ENCODE results near the gene ZNF200. TPM values are rescaled to one million over a fixed set of nuclear protein-coding genes. Genes with fewer than 3 reads are reported as not detected.
"Not testable (repeated sequence)": the region's sequence is repeated elsewhere in the genome, so short reads cannot be mapped to it uniquely, and the experiment has no call there.

Gene ZNF200
- total RNA-seq, 1 experiment from 2014 or later = 13.0 TPM

DNA sequence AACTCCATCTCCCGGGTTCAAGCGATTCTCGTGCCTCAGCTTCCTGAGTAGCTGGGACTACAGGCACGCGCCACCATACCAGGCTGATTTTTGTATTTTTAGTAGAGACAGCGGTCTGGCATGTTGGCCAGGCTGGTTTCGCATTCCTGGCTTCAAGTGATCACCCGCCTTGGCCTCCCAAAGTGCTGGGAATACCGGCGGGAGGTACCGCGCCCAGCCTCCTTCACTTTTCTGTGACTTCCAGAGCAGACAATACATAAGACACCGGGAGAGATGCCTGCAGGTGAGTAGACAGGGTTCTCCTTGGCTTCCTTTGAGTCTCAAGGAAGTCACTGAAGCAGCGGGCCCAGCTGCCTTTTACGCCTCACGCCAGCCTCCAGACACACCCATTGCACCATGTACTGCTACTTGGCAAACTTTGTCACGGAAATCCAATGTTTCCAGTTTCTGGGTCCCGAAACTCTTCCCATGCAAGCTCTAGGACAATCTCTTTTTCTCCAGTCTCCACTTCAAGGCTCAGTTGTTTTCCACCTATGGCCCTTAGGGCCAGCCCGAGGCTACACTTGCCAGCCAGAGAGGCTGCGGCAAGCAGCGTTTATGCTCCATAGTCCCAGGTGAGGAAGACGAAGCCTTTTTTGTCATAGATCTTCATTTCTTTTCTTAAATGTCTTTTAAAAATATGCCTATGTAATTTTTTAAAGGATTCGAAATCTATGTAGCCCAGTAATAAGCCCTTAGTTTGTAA, 47.8 kb downstream of the ZNF200 start:
- CTCF ChIA-PET = no interaction called here
- intact Hi-C loops (cut with micrococcal nuclease; ENCODE audit: unreplicated experiment) = no loop called here
- Histone ChIP-seq H3K4me1 (ENCODE audit: insufficient read depth, low read length, poor library complexity, severe bottlenecking) (peaks cover 16% of the 10 kb centered on the region), H3K9me3 (ENCODE audit: low read depth, low read length, poor library complexity, severe bottlenecking) (no peaks in the 10 kb centered on the region), H3K36me3 (ENCODE audit: insufficient read depth, low read length, poor library complexity, severe bottlenecking) (no peaks in the 10 kb centered on the region), H3K27me3 (replicated peaks; ENCODE audit: insufficient read depth, low read depth, low read length, poor library complexity) (no peaks in the 10 kb centered on the region), H3K27ac (ENCODE audit: low read depth, low read length, poor library complexity, severe bottlenecking) (no peak overlapping the region), H3K4me3 (ENCODE audit: low read depth, low read length, poor library complexity, severe bottlenecking) (peak overlapping the region; percentile 75)
- no peak for DNase-seq (ENCODE audit: low spot score)
- POLR2A ChIA-PET (ENCODE audit: low non-redundant PET) = no interaction called here
- BruUV-seq (replicated peaks) = no TSS peak
- TF ChIP-seq, protein P1, sequence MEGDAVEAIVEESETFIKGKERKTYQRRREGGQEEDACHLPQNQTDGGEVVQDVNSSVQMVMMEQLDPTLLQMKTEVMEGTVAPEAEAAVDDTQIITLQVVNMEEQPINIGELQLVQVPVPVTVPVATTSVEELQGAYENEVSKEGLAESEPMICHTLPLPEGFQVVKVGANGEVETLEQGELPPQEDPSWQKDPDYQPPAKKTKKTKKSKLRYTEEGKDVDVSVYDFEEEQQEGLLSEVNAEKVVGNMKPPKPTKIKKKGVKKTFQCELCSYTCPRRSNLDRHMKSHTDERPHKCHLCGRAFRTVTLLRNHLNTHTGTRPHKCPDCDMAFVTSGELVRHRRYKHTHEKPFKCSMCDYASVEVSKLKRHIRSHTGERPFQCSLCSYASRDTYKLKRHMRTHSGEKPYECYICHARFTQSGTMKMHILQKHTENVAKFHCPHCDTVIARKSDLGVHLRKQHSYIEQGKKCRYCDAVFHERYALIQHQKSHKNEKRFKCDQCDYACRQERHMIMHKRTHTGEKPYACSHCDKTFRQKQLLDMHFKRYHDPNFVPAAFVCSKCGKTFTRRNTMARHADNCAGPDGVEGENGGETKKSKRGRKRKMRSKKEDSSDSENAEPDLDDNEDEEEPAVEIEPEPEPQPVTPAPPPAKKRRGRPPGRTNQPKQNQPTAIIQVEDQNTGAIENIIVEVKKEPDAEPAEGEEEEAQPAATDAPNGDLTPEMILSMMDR (conservative IDR thresholded peaks at IDR 0.05; ENCODE audit: low read depth, low read length) = no peak
- TF ChIP-seq EZH2 (IDR thresholded peaks at IDR 0.05; ENCODE audit: borderline replicate concordance, low read depth, low read length, poor library complexity, severe bottlenecking) = no peak

DNA sequence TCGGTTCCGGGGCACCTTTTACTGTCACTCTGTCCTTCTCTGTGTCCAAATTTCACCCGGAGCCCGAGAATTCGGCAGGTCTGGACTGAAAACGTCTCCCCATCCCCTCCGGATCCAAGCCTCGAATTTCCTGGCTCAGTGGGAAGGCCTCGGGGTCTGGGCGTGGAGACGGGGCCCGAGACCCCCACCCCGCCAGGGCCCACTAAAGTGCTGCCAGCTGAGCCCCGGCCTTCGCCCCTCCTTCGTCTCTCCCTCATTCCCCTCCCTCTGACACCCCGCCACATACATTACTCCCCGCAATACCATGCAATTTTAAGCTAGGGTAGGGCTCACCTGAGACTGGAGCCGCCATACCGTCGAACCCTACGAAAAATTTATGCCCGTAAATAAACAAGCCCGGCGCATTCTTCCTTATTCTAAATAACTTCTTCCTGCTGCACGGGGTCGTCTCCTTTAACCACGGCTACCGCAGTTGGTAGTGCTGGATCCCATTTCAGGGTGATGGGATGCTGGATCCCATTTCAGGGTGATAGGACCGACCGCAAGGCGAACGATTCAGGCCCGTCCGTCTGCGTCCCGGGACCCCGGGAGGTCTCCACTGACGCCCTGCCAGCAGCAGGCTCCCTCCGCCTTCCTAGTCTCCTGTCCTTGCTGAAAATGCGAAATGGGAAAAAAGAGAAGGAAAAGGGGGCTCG, 51.4 kb downstream of the ZNF200 start:
- ChIA-PET CTCF (no interaction called here), POLR2A (ENCODE audit: low non-redundant PET) (interaction anchor here (0.7 kb wide), 1 partner anchor 33 kb away, joined by 3 read pairs; no protein-coding TSS in a partner anchor)
- DNase-seq (ENCODE audit: low spot score) = no peak
- Histone ChIP-seq H3K27ac (ENCODE audit: low read depth, low read length, poor library complexity, severe bottlenecking) (no peak overlapping the region), H3K36me3 (ENCODE audit: insufficient read depth, low read length, poor library complexity, severe bottlenecking) (no peaks in the 10 kb centered on the region), H3K4me1 (ENCODE audit: insufficient read depth, low read length, poor library complexity, severe bottlenecking) (no peaks in the 10 kb centered on the region), H3K27me3 (replicated peaks; ENCODE audit: insufficient read depth, low read depth, low read length, poor library complexity) (no peaks in the 10 kb centered on the region), H3K4me3 (ENCODE audit: low read depth, low read length, poor library complexity, severe bottlenecking) (peak overlapping the region; percentile 61), H3K9me3 (ENCODE audit: low read depth, low read length, poor library complexity, severe bottlenecking) (no peaks in the 10 kb centered on the region)
- intact Hi-C loops (cut with micrococcal nuclease; ENCODE audit: unreplicated experiment) = no loop called here
- BruUV-seq (replicated peaks) = no TSS peak
- TF ChIP-seq, protein P1 (conservative IDR thresholded peaks at IDR 0.05; ENCODE audit: low read depth, low read length) = 0 out of 2 replicates have a peak, but pooled peaks have one; percentile 1
- TF ChIP-seq EZH2 (IDR thresholded peaks at IDR 0.05; ENCODE audit: borderline replicate concordance, low read depth, low read length, poor library complexity, severe bottlenecking) = no peak

DNA sequence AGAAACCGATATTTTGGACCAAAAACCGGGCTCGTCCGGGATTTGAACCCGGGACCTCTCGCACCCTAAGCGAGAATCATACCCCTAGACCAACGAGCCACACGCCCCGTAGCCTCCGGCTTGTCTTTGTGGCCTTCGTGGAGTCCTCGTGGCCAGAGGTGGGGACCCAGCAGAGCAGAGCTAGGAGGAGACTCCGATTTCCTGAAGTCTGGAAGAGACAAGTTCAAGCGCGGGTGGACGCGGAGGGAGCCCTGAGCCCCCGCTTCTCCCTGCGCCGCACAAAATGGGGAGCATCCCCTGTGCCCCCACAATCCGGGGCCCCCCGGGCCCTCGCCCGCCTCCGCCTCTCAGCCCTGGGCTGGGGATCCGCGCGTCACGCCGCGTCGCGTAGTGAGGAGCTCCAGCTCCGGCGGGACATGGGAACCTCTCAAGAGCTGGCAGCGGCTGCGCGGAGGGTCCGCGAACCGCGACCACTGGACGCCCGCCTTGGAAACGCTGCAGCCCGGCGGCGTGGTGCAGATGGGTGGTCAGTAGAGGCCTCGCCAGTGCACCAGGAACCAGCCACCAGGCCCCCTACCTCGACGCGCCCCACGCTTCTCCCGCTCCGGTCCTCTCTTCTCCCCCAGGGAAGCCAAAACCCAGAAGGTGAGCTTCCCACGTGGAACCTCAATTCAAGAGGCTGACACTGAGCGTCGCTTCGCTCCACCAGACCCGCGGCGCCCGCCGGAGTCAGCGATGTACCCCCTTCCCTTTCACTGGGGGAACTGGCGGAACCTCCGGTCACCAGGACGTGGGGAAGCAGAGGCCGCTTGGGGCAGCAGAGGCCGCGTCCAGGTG, 52.1 kb downstream of the ZNF200 start:
- ChIA-PET CTCF (interaction anchor here (0.6 kb wide), 1 partner anchor 722 kb away, joined by 5 read pairs; no protein-coding TSS in a partner anchor), POLR2A (ENCODE audit: low non-redundant PET) (no interaction called here)
- H3K4me1 ChIP-seq (ENCODE audit: insufficient read depth, low read length, poor library complexity, severe bottlenecking) = no peaks in the 10 kb centered on the region
- intact Hi-C loops (cut with micrococcal nuclease; ENCODE audit: unreplicated experiment) = no loop called here
- no peak for TF ChIP-seq EZH2 (IDR thresholded peaks at IDR 0.05; ENCODE audit: borderline replicate concordance, low read depth, low read length, poor library complexity, severe bottlenecking)
- TF ChIP-seq, protein P1 (conservative IDR thresholded peaks at IDR 0.05; ENCODE audit: low read depth, low read length) = 0 out of 2 replicates have a peak, but pooled peaks have one; percentile 15
- H3K27ac ChIP-seq (ENCODE audit: low read depth, low read length, poor library complexity, severe bottlenecking) = no peak overlapping the region
- DNase-seq (ENCODE audit: low spot score) = peak; percentile 88
- peak overlapping the region; percentile 61 for H3K4me3 ChIP-seq (ENCODE audit: low read depth, low read length, poor library complexity, severe bottlenecking)
- no TSS peak for BruUV-seq (replicated peaks)
- no peaks in the 10 kb centered on the region for H3K27me3 ChIP-seq (replicated peaks; ENCODE audit: insufficient read depth, low read depth, low read length, poor library complexity)
- no peaks in the 10 kb centered on the region for H3K36me3 ChIP-seq (ENCODE audit: insufficient read depth, low read length, poor library complexity, severe bottlenecking)
- H3K9me3 ChIP-seq (ENCODE audit: low read depth, low read length, poor library complexity, severe bottlenecking) = no peaks in the 10 kb centered on the region

DNA sequence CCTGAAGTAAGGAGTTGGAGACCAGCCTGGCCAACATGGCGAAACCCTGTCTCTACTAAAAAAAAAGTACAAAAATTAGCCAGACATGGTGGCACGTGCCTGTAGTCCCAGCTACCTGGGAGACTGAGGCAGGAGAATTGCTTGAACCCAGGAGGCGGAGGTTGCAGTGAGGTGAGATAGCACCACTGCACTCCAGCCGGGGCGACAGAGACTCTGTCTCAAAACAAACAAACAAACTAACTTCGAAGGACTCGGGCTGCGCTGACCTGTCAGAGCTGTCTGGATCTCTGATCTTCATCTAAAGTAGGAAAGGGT, 52.7 kb downstream of the ZNF200 start:
- BruUV-seq (replicated peaks) = not testable (repeated sequence)

More for the DNA sequence above, 52.7 kb downstream of the ZNF200 start:
- H3K9me3 ChIP-seq (ENCODE audit: low read depth, low read length, poor library complexity, severe bottlenecking); H3K27ac ChIP-seq (ENCODE audit: low read depth, low read length, poor library complexity, severe bottlenecking); DNase-seq (ENCODE audit: low spot score); H3K36me3 ChIP-seq (ENCODE audit: insufficient read depth, low read length, poor library complexity, severe bottlenecking); POLR2A ChIA-PET (ENCODE audit: low non-redundant PET); H3K4me1 ChIP-seq (ENCODE audit: insufficient read depth, low read length, poor library complexity, severe bottlenecking); intact Hi-C loops (cut with micrococcal nuclease; ENCODE audit: unreplicated experiment); H3K27me3 ChIP-seq (replicated peaks; ENCODE audit: insufficient read depth, low read depth, low read length, poor library complexity): not testable (repeated sequence)
- peak overlapping the region; percentile 61 for H3K4me3 ChIP-seq (ENCODE audit: low read depth, low read length, poor library complexity, severe bottlenecking)
- CTCF ChIA-PET = interaction anchor here (0.6 kb wide), 1 partner anchor 722 kb away, joined by 5 read pairs; no protein-coding TSS in a partner anchor

All from A673 (cell line).